DOHH2 (cell line): Measurements from ENCODE around the gene KIF22.

ENCODE experiments used
- EZH2phosphoT487 ChIP-seq: fragments of 200-600 bp; sonication (generic); IDR thresholded peaks from 2 replicates; pipeline ENCODE4 v1.6.1; 2017; ENCODE audit warnings: borderline replicate concordance, mild to moderate bottlenecking, antibody characterized with exemption, low read length, moderate library complexity, mixed read lengths
- TF ChIP-seq, protein P1 (sequence below): fragments of 200-600 bp; sonication (generic); IDR thresholded peaks from one replicate; pipeline ENCODE4 v1.5.1; 2014; ENCODE audit warnings: antibody characterized with exemption, mild to moderate bottlenecking, low read depth, low read length; ENCODE audit not compliant: poor library complexity, severe bottlenecking

DNA sequence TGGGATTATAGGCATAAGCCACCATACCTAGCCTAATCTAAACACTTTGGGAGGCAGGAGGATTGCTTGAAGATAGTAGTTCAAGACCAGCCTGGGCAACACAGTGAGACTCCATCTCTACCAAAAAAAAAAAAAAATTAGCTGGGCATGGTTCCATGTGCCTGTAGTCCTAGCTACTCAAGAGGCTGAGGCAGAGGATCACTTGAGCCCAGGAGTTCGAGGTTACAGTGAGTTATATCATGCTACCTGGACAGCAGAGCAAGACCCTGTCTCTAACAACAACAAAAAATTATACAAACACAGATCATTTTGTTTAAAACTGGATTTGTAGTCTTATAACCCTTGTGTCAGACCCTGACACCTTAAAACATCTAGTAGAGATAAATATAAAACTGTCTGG is 37.0 kb upstream of the KIF22 start:
- TF ChIP-seq, protein P1, sequence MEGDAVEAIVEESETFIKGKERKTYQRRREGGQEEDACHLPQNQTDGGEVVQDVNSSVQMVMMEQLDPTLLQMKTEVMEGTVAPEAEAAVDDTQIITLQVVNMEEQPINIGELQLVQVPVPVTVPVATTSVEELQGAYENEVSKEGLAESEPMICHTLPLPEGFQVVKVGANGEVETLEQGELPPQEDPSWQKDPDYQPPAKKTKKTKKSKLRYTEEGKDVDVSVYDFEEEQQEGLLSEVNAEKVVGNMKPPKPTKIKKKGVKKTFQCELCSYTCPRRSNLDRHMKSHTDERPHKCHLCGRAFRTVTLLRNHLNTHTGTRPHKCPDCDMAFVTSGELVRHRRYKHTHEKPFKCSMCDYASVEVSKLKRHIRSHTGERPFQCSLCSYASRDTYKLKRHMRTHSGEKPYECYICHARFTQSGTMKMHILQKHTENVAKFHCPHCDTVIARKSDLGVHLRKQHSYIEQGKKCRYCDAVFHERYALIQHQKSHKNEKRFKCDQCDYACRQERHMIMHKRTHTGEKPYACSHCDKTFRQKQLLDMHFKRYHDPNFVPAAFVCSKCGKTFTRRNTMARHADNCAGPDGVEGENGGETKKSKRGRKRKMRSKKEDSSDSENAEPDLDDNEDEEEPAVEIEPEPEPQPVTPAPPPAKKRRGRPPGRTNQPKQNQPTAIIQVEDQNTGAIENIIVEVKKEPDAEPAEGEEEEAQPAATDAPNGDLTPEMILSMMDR = no peak
- TF ChIP-seq EZH2phosphoT487 = no peak
